Measurements from ENCODE around the gene TUBG1. TPM values are rescaled to one million over a fixed set of nuclear protein-coding genes. Genes with fewer than 3 reads are reported as not detected.
"Not testable (repeated sequence)": the region's sequence is repeated elsewhere in the genome, so short reads cannot be mapped to it uniquely, and the experiment has no call there.

Gene TUBG1
- total RNA-seq, 1 donor from 2014 or later, result 12.1 TPM

DNA sequence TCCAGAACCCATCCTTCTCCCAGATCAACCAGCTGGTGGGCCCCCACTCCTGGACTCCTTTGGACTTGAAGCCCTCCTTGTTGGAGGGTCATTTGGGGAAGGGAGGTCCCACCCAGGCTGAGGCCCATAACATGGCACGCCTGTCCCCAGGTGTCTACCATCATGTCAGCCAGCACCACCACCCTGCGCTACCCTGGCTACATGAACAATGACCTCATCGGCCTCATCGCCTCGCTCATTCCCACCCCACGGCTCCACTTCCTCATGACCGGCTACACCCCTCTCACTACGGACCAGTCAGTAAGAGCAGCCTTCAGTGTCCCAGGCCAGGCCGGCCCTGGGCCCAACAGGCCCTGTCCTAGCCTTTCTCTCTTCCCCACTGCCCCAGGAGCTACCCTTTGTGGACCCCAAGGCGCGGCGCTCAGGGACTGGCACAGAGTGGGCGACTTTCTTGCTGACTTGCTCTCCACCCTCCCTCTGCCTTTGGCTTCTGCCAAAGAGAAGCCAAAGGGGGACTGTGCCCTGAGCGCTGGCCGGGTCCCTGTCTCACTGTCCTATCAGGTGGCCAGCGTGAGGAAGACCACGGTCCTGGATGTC lies 4.3 kb downstream of the TUBG1 start:
- TF ChIP-seq, protein P1, sequence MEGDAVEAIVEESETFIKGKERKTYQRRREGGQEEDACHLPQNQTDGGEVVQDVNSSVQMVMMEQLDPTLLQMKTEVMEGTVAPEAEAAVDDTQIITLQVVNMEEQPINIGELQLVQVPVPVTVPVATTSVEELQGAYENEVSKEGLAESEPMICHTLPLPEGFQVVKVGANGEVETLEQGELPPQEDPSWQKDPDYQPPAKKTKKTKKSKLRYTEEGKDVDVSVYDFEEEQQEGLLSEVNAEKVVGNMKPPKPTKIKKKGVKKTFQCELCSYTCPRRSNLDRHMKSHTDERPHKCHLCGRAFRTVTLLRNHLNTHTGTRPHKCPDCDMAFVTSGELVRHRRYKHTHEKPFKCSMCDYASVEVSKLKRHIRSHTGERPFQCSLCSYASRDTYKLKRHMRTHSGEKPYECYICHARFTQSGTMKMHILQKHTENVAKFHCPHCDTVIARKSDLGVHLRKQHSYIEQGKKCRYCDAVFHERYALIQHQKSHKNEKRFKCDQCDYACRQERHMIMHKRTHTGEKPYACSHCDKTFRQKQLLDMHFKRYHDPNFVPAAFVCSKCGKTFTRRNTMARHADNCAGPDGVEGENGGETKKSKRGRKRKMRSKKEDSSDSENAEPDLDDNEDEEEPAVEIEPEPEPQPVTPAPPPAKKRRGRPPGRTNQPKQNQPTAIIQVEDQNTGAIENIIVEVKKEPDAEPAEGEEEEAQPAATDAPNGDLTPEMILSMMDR (IDR thresholded peaks at IDR 0.05; ENCODE audit: insufficient read depth, low read length, severe bottlenecking), result no peak
- DNase-seq (ENCODE audit: low read depth) (no peak), FAIRE-seq (no peak)
- peaks cover 24% of the 10 kb centered on the region for H3K36me3 ChIP-seq (ENCODE audit: control insufficient read depth, insufficient read depth, low read length)
- no peak overlapping the region for H3K4me3 ChIP-seq (ENCODE audit: low read depth, low read length)
- H3K27me3 ChIP-seq (ENCODE audit: control insufficient read depth, insufficient read depth, low read length), result no peaks in the 10 kb centered on the region

DNA sequence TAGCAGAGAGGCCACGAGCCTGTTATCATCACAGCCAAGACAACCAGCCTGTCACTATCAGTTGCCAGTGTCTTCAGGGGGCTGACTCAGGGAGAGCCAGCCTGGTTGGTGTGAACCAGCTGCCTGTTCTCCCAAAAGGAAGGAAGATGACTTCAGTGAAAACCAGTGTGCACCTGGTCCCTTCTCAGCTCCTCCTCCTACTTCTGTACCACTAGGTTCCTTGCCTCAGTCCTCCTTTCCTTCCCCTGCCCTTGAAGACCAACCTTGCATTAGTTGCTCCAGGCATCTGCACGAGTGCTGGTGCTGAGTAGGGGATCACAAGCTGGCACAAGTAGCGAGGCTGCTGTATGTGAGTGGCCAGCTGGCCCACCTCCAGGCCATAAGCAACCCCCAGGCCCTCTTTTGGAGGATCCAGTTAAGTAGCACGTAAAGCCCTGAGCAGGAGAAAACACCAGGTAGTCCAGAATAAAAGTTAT lies 8.5 kb downstream of the TUBG1 start:
- FAIRE-seq (peak; percentile 36), DNase-seq (ENCODE audit: low read depth) (peak; percentile 4)
- H3K27me3 ChIP-seq (ENCODE audit: control insufficient read depth, insufficient read depth, low read length), result no peaks in the 10 kb centered on the region

DNA sequence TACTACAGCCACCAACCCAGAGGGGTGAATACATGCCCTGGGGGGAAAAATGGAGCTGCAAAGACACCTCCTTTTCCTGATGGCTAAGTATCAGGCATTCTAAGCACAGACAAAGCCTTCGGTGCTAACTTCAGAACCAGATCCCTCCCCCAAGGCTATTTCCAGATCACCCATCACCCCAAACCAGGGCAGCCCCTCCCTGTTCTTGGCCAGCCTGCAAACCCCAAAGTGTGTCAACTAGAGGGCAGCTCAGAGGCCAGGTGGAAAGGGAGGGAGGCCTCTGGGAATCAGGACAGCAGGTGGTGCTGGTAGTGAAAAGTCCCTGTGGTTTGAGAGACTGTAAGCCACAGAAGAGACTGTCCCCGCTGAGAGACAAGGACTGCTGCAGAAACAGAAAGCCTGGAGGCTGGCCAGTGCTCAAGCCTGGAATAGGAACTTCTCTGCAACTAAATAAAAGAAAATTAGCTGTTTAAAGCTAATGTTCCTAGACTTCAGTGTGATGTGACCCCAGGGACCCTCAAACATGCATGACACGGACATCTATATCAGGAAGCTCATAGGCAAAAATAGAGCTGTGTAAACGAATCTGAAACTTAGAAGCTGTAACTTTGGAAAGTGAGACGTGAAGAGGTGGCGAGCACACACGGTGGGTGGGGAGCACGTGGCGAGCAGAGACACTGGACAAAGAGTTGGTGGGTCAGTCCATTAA lies 9.1 kb downstream of the TUBG1 start:
- FAIRE-seq, result no peak
- TF ChIP-seq, protein P1 (IDR thresholded peaks at IDR 0.05; ENCODE audit: insufficient read depth, low read length, severe bottlenecking), result peak; percentile 59
- Histone ChIP-seq H3K36me3 (ENCODE audit: control insufficient read depth, insufficient read depth, low read length) (peaks cover 14% of the 10 kb centered on the region), H3K27me3 (ENCODE audit: control insufficient read depth, insufficient read depth, low read length) (no peaks in the 10 kb centered on the region), H3K4me3 (ENCODE audit: low read depth, low read length) (no peak overlapping the region)
- peak; percentile 57 for DNase-seq (ENCODE audit: low read depth)

More for the DNA sequence above, 8.5 kb downstream of the TUBG1 start:
- no peak overlapping the region for H3K4me3 ChIP-seq (ENCODE audit: low read depth, low read length)
- TF ChIP-seq, protein P1 (IDR thresholded peaks at IDR 0.05; ENCODE audit: insufficient read depth, low read length, severe bottlenecking), result no peak
- H3K36me3 ChIP-seq (ENCODE audit: control insufficient read depth, insufficient read depth, low read length), result peaks cover 16% of the 10 kb centered on the region

DNA sequence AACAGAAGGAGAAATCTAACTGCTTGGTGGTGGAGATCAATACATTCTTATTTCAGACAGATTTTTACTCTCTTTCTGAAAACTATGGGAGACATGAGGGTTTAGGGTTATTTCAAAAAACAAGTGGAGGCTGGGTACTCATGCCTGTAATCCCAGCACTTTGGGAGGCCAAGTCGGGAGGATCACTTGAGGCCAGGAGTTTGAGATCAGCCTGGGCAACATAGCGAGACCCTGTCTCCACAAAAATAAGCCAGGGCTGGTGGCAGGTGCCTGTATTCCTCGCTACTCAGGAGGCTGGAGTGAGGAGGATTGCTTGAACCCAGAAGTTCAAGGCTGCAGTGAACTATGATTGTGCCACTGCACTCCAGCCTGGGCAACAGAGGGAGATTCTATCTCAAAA lies 12.5 kb downstream of the TUBG1 start:
- not testable (repeated sequence) for H3K4me3 ChIP-seq (ENCODE audit: low read depth, low read length); FAIRE-seq; DNase-seq (ENCODE audit: low read depth); H3K27me3 ChIP-seq (ENCODE audit: control insufficient read depth, insufficient read depth, low read length); H3K36me3 ChIP-seq (ENCODE audit: control insufficient read depth, insufficient read depth, low read length)

DNA sequence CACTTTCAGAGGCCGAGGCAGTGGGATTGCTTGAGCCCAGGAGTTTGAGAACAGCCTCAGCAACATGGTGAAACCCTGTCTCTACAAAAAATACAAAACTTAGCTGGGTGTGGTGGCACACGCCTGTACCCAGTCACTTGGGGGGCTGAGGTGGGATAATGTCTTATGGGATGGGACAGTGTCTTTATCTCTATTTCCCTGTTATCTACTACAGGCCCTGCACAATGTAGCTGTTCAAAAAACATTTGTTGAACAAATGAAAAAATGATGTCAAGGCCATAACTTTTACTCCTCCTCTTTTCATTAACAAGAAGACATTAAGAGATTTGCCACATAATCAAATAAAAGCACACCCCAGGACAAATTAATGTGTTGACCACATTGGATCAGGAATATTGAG lies 13.8 kb downstream of the TUBG1 start:
- H3K27me3 ChIP-seq (ENCODE audit: control insufficient read depth, insufficient read depth, low read length), result no peaks in the 10 kb centered on the region
- DNase-seq (ENCODE audit: low read depth) (no peak), FAIRE-seq (no peak)
- H3K36me3 ChIP-seq (ENCODE audit: control insufficient read depth, insufficient read depth, low read length), result no peaks in the 10 kb centered on the region
- no peak overlapping the region for H3K4me3 ChIP-seq (ENCODE audit: low read depth, low read length)
- TF ChIP-seq, protein P1 (IDR thresholded peaks at IDR 0.05; ENCODE audit: insufficient read depth, low read length, severe bottlenecking), result no peak

DNA sequence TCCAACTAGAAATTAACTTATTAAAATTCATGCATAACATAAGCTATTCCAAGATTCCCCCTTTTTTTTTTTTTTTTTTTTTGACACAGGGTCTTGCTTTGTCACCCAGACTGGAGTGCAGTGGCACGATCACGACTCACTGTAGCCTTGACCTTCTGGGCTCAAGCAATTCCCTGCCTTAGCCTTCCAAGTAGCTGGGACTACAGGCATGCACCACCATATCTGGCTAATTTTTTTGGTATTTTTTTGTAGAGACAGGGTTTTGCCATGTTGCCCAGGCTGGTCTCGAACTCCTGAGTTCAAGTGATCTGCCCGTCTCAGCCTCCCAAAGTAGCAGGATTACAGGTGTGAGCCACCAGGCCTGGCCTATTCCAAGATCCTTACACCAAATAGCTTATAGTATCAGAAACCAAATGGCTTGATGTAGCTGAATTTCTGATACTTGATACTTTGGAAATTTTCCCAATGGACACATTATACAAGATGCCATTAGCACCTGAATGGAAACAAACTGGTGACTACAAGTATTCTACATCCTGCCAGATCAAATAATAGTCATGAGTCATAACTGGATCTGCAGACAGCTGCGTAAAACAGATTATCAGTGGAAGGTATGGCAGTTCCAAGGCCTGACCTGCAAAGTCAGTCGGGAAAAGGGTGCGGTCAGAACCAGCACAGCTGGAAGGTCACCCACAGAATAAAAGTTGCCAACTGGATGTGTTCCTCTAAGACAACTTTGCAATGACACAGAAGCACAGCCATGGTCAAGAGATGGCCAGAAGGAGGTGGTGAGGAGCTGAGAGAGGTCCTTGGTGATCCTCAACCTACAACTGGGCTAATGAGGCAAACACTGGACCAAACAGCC lies 14.5 kb downstream of the TUBG1 start:
- H3K36me3 ChIP-seq (ENCODE audit: control insufficient read depth, insufficient read depth, low read length), result no peaks in the 10 kb centered on the region
- no peaks in the 10 kb centered on the region for H3K27me3 ChIP-seq (ENCODE audit: control insufficient read depth, insufficient read depth, low read length)
- no peak overlapping the region for H3K4me3 ChIP-seq (ENCODE audit: low read depth, low read length)
- TF ChIP-seq, protein P1 (IDR thresholded peaks at IDR 0.05; ENCODE audit: insufficient read depth, low read length, severe bottlenecking), result no peak
- DNase-seq (ENCODE audit: low read depth), result peak; percentile 95
- FAIRE-seq, result no peak

DNA sequence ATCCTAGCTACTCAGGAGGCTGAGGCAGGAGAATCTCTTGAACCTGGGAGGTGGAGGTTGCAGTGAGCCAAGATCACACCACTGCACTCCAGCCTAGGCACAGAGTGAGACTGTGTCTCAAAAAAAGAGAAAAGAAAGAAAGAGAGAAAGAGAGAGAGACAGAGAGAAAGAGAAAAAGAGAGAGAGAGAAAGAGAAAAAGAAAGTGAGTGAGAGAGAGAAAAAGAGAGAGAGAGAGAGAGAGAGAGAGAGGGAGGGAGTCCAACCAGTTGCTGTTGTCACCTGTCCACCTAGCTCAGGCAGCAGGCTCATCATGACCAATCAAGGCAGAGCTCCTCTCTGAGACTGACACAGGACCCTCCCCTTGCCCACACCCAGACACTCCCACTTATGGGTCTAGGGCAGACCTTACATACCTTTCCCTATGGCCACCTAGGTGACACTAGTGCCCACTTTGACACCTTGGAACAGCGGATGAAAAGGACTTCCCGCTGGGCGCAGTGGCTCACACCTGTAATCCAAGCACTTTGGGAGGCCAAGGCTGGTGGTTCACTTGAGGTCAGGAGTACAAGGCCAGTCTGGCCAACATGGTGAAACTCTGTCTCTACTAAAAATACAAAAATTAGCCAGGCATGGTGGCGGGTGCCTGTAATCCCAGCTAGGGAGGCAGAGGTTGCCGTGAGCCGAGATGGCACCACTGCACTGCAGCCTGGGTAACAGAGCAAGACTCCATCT lies 17.7 kb downstream of the TUBG1 start:
- not testable (repeated sequence) for FAIRE-seq; H3K27me3 ChIP-seq (ENCODE audit: control insufficient read depth, insufficient read depth, low read length); H3K4me3 ChIP-seq (ENCODE audit: low read depth, low read length); DNase-seq (ENCODE audit: low read depth); H3K36me3 ChIP-seq (ENCODE audit: control insufficient read depth, insufficient read depth, low read length)

Measured in bronchial epithelial cell (primary cell).